Brain microvascular endothelial cell (primary cell): Measurements from ENCODE around the gene CFAP99.
A peak's percentile ranks its signal among the peaks of the same experiment; 100 is the strongest.

ENCODE experiments used
- DNase-seq: peaks from one replicate; pipeline ENCODE4 v3.0.0-alpha.2; 2020
- H3K27ac ChIP-seq: fragments of 250-450 bp; sonication (Bioruptor Pico); 2 replicates; pipeline ENCODE4 v1.5.1; 2020; ENCODE audit warnings: mild to moderate bottlenecking, moderate library complexity
- H3K27me3 ChIP-seq: fragments of 250-450 bp; sonication (Bioruptor Pico); replicated peaks from 2 replicates; pipeline ENCODE4 v1.5.1; 2020; ENCODE audit warnings: mild to moderate bottlenecking
- H3K36me3 ChIP-seq: fragments of 250-450 bp; sonication (Bioruptor Pico); replicated peaks from 2 replicates; pipeline ENCODE4 v1.5.1; 2020; ENCODE audit warnings: mild to moderate bottlenecking
- H3K4me3 ChIP-seq: 2 replicates; pipeline ENCODE4 v1.5.1; 2011; ENCODE audit warnings: low read depth, mild to moderate bottlenecking, control low read depth, low read length, moderate library complexity
- in situ Hi-C: cut with HindIII; loops from 2 replicates; pipeline ENCODE4 v1.10.0; 2017; ENCODE audit warnings: low sequenced_read_pairs, low pct_ligation_motif_present
- TF ChIP-seq, protein P1 (sequence below): IDR thresholded peaks from 2 replicates; pipeline ENCODE4 v1.5.1; 2011; ENCODE audit warnings: low read depth, mild to moderate bottlenecking, moderate library complexity, low read length, control low read depth, inconsistent platforms; ENCODE audit errors: missing control alignments

The CFAP99 gene

DNA sequence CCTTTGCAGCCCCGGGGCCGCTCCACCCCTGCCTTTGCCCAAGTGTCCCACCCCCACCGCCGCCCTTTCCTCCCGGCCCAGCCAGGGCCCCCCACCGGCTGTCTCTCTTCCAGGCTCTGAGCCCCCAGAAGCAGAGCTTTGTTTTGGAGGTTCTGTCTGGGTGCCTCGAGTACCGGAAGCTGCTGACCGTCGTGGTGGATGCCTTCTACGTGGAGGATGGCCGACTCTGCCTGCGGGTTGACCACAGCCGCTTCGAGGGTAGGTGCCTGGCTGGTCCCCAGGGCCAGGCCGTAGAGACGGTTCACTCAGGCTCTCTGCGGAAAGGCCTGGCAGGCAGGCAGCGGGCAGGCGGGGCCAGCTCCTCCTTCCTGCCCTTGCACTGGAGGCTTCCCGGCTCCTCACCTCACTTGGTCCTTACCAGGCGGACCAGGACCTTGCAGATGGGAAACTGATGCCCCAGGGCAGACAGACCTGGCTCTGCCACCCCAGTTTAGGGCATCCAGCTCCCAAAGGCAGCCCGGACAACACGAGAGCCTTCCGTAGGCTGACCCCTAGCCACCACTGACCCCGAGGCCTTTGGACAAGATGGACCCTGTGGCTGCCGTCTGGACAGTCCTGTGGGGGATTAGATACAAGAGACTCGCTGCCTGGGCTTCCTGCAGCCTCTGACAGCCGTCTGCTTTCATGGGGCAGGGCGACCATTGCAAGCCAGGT is 18.2 kb downstream of the CFAP99 start:
- DNase-seq, result no peak
- no peak overlapping the region for H3K27ac ChIP-seq
- TF ChIP-seq, protein P1, sequence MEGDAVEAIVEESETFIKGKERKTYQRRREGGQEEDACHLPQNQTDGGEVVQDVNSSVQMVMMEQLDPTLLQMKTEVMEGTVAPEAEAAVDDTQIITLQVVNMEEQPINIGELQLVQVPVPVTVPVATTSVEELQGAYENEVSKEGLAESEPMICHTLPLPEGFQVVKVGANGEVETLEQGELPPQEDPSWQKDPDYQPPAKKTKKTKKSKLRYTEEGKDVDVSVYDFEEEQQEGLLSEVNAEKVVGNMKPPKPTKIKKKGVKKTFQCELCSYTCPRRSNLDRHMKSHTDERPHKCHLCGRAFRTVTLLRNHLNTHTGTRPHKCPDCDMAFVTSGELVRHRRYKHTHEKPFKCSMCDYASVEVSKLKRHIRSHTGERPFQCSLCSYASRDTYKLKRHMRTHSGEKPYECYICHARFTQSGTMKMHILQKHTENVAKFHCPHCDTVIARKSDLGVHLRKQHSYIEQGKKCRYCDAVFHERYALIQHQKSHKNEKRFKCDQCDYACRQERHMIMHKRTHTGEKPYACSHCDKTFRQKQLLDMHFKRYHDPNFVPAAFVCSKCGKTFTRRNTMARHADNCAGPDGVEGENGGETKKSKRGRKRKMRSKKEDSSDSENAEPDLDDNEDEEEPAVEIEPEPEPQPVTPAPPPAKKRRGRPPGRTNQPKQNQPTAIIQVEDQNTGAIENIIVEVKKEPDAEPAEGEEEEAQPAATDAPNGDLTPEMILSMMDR, result no peak
- no peak overlapping the region for H3K4me3 ChIP-seq
- H3K36me3 ChIP-seq, result no peaks in the 10 kb centered on the region
- in situ Hi-C loops, result no loop called here
- peaks cover 3% of the 10 kb centered on the region for H3K27me3 ChIP-seq

DNA sequence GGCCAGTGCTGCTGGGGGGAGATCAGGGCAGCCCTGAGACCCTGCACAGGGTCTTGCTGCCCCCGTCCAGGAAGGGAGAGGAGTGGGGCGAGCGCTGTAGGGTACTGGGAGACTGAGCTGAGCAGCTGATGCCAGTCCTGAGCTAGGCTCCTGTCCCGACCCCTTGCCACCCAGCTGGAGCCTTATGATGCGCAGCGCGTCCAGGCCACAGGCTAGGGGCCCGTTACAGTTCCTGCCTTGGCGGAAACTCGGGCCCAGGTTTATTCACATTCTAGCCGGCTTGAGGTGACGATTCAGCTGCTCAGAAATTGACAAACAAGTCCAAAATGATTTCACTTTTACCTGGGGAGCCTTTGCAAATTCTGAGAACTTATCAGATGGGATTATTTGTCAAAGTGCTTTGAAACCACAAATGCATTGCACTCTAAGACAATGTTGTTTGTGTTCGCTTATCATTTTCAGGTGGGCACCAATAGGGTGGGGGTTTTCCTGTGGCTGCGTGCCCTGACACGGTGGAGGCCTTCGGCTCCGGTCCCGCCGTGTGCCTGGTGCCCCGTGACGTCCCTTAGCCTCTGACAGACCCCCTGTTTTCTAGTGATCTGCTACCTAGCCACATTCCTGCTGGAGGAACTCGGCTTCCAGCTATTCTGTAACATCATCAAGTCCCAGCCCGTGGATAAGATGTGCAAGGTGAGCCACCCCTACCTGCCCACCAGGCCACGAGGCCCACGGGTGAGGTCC is 18.9 kb downstream of the CFAP99 start:
- Histone ChIP-seq H3K27ac (no peak overlapping the region), H3K36me3 (no peaks in the 10 kb centered on the region), H3K4me3 (no peak overlapping the region), H3K27me3 (peaks cover 3% of the 10 kb centered on the region)
- no peak for DNase-seq
- in situ Hi-C loops, result no loop called here
- TF ChIP-seq, protein P1, result no peak

DNA sequence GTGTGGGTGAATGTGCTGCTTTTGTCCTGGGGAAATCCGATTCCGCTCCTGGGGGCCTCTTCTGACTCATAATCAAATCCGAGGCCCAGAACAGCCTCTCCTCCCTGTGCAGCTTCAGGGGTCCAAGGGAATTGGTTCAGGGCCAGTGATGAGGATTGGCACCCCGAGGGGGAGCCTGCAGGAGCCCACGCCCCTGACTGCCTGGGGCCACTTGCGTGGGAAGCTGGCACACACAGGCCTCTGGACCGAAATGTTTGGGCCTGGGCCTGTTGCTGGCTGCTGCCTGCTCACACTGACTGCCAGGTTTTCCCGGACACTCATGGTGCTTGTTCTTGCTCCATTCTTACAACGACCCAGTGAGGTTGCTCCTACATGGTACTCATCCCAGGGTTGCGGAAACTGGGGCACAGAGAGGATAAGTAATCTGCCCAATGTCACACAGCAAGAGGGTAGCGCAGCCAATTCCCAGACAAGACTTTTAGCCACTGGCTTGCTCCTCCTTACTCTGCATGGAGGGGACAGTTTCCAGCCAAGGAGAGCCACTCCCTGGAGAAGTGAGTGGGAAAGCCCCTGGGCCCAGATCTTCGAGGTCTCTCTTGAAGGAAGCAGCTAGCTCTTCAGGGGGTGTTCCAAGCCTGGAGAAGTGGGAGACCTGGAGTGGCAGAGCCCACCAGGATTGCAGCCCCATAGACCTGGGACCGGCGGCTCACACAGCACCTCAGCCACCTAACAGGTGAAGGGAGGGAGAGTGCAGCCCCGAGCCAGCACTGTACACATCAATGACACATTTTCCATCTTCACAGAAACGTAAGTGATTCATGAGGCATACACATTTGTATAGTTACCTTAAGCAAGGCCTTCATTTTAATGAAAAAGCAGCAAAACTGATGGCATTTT is 20.3 kb downstream of the CFAP99 start:
- Histone ChIP-seq H3K4me3 (no peak overlapping the region), H3K27me3 (no peaks in the 10 kb centered on the region), H3K27ac (no peak overlapping the region), H3K36me3 (no peaks in the 10 kb centered on the region)
- in situ Hi-C loops, result no loop called here
- no peak for DNase-seq
- TF ChIP-seq, protein P1, result no peak

DNA sequence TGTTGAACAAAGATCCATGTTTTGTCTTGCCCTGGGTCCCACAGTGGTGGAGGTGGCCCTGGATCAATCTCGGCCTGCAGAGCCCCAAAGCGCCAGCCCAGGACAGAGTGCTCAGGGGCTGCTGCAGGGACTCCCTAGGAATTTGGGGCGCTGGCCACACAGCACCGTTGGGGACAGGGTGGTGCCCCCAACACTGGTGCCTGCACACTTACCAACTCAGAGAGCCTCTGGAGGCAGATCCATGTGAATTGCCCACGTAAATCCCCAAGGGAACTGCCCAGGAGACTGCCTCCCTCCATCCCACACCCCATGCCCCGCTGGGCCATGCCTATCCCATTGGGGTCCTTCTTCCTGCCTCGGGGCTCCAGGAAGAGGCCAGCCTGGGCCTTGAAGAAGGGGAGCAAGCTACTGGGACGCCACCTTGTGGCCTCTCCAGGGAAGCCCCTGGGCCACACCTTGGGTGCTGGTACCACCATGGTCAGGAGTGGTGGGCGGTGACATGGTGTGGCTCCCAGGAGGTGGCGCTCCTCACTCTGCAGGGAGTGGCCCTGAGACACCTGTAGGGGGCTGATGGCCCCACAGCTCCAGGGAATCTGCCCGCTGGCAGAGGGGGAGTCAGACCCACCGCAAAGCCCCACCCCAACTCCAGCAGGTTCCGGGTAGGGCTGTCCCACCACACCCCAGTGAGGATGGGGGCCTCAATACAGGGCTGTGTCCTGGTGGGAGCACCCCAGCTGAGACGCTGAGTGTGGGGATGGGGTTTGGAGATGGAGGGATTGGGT is 22.8 kb downstream of the CFAP99 start:
- no peak overlapping the region for H3K4me3 ChIP-seq
- no peaks in the 10 kb centered on the region for H3K27me3 ChIP-seq
- in situ Hi-C loops, result no loop called here
- no peaks in the 10 kb centered on the region for H3K36me3 ChIP-seq
- DNase-seq, result peak; percentile 36
- no peak overlapping the region for H3K27ac ChIP-seq
- TF ChIP-seq, protein P1, result peak; percentile 91

DNA sequence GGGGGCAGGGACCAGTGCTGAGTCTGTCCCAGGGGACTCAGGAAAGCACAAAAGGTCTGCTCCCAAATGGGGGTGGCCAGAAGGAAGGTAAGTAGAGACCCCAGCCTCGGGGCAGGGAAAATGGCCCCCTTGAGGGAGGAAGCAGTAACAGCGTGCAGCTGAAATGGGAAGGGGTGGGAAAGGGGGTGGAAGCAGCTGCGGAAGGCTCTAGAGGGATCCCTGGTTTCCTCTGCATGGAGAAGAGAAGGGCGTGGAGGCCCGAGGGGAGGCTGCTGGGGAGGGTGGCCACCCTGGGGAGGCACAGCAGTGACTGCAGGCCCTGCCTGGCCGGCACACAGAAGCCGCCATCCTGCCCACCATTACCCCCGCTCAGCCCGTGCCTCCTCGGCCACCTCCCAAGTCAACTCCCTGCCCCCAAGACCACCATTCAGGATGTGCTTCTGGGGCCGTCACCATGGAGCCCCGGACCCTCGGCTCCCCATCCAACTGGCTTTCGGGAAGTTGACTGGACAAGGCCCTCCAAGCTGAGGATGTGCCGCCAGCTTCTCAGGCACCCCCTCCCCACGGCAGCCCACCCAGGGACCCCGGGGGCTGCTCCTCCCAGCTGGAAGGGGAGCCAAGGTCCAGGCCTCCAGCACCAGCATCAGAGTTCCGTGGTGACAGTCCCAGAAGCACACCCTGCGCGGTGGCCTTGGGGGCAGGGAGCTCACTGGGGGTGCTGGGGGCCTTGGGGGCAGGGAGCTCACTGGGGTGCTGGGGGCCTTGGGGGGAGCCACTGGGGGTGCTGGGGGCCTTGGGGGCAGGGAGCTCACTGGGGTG is 23.6 kb downstream of the CFAP99 start:
- TF ChIP-seq, protein P1, result no peak
- in situ Hi-C loops, result no loop called here
- Histone ChIP-seq H3K4me3 (no peak overlapping the region), H3K27me3 (no peaks in the 10 kb centered on the region), H3K36me3 (no peaks in the 10 kb centered on the region), H3K27ac (no peak overlapping the region)
- DNase-seq, result no peak
